Vagina (tissue), 2 donors: ENCODE data around the gene MGST1. TPM values are rescaled to one million over a fixed set of nuclear protein-coding genes. Genes with fewer than 3 reads are reported as not detected.
"Not testable (repeated sequence)": the region's sequence is repeated elsewhere in the genome, so short reads cannot be mapped to it uniquely, and the experiment has no call there.

ENCODE experiments used
- DNase-seq, 2 donors: peaks; one replicate each; pipeline ENCODE4 v3.0.0-alpha.2; 2017; ENCODE audit errors: extremely low spot score in 2 of 2
- H3K27ac ChIP-seq: fragments of 200-600 bp; sonication (generic); one replicate; pipeline ENCODE4 v1.5.1; 2019
- H3K27me3 ChIP-seq: fragments of 200-600 bp; sonication (generic); one replicate; pipeline ENCODE4 v1.5.1; 2019
- H3K36me3 ChIP-seq, 2 donors: fragments of 200-600 bp; sonication (generic); one replicate each; pipeline ENCODE4 v1.5.1; 2017 to 2019
- H3K4me1 ChIP-seq: fragments of 200-600 bp; sonication (generic); one replicate; pipeline ENCODE4 v1.5.1; 2019
- H3K4me3 ChIP-seq, 2 donors: fragments of 200-600 bp; sonication (generic); 1 replicate in 1 of 2; 2 replicates in 1 of 2; pipeline ENCODE4 v1.5.1; 2016 to 2019
- H3K9me3 ChIP-seq: fragments of 200-600 bp; sonication (generic); one replicate; pipeline ENCODE4 v1.5.1; 2019
- CTCF ChIP-seq, 3 experiments: fragments of 450-650 bp in 2 of 3; fragments of 200-600 bp in 1 of 3; sonication (generic) in 1 of 3; IDR thresholded peaks; one replicate each; pipeline ENCODE4 v1.5.1; 2017 to 2019; ENCODE audit warnings: antibody characterized with exemption in 3 of 3, mild to moderate bottlenecking in 2 of 3, moderate library complexity in 2 of 3
- POLR2A ChIP-seq, 2 donors: fragments of 450-650 bp; IDR thresholded peaks; one replicate each; pipeline ENCODE4 v1.6.1; 2017; ENCODE audit warnings: antibody characterized with exemption in 2 of 2, mild to moderate bottlenecking in 2 of 2, moderate library complexity in 2 of 2
- POLR2AphosphoS5 ChIP-seq, 2 donors: sonication (generic); formaldehyde crosslinking; IDR thresholded peaks; one replicate each; pipeline ENCODE4 v1.9.0; 2017; ENCODE audit warnings: antibody characterized with exemption in 2 of 2, mild to moderate bottlenecking in 2 of 2, low read depth in 1 of 2; ENCODE audit not compliant: insufficient read depth in 1 of 2
- intact Hi-C: fragments of 100-400 bp; cut with DNase I; formaldehyde crosslinking; loops from one replicate; pipeline ENCODE4 v1.15.1; 2023
- total RNA-seq: library from RNA; depleted of rRNA; stranded (reverse); fragments of >200 nt; gene quantifications from one replicate; pipeline ENCODE4 v1.2.3, GENCODE V29; 2016

MGST1 gene
- total RNA-seq, 1 donor from 2014 or later = 292 TPM

GRCh38 chr12:16392846-16393535, 45.5 kb downstream of the MGST1 start:
- DNase-seq = no peak
- Histone ChIP-seq H3K4me3 (no peak overlapping the region), H3K9me3 (no peaks in the 10 kb centered on the region), H3K36me3 (no peaks in the 10 kb centered on the region), H3K4me1 (no peaks in the 10 kb centered on the region), H3K27ac (no peak overlapping the region), H3K27me3 (no peaks in the 10 kb centered on the region)
- TF ChIP-seq POLR2A (IDR thresholded peaks at IDR 0.05) (no peak), POLR2AphosphoS5 (IDR thresholded peaks at IDR 0.05; ENCODE audit: insufficient read depth in 1 of 2, low read depth in 1 of 2) (no peak), CTCF (IDR thresholded peaks at IDR 0.05) (no peak)
- intact Hi-C loops = no loop called here

GRCh38 chr12:16399101-16399500, 51.7 kb downstream of the MGST1 start:
- Histone ChIP-seq H3K9me3 (no peaks in the 10 kb centered on the region), H3K27ac (no peak overlapping the region), H3K4me3 (no peak overlapping the region), H3K4me1 (no peaks in the 10 kb centered on the region), H3K36me3 (no peaks in the 10 kb centered on the region), H3K27me3 (no peaks in the 10 kb centered on the region)
- intact Hi-C loops = no loop called here
- DNase-seq = no peak
- TF ChIP-seq POLR2A (IDR thresholded peaks at IDR 0.05) = no peak
- no peak for TF ChIP-seq POLR2AphosphoS5 (IDR thresholded peaks at IDR 0.05; ENCODE audit: insufficient read depth in 1 of 2, low read depth in 1 of 2)
- no peak for TF ChIP-seq CTCF (IDR thresholded peaks at IDR 0.05)

GRCh38 chr12:16401835-16402234, 54.4 kb downstream of the MGST1 start:
- H3K36me3 ChIP-seq, intact Hi-C loops, H3K27ac ChIP-seq, H3K9me3 ChIP-seq, H3K27me3 ChIP-seq, DNase-seq, H3K4me1 ChIP-seq, H3K4me3 ChIP-seq: not testable (repeated sequence)

GRCh38 chr12:16407346-16407745, 59.9 kb downstream of the MGST1 start:
- H3K9me3 ChIP-seq = no peaks in the 10 kb centered on the region
- no peak overlapping the region for H3K27ac ChIP-seq
- TF ChIP-seq POLR2A (IDR thresholded peaks at IDR 0.05) (no peak), CTCF (IDR thresholded peaks at IDR 0.05) (no peak), POLR2AphosphoS5 (IDR thresholded peaks at IDR 0.05; ENCODE audit: insufficient read depth in 1 of 2, low read depth in 1 of 2) (no peak)
- H3K36me3 ChIP-seq = no peaks in the 10 kb centered on the region
- intact Hi-C loops = no loop called here
- H3K27me3 ChIP-seq = no peaks in the 10 kb centered on the region
- no peak overlapping the region for H3K4me3 ChIP-seq
- no peak for DNase-seq
- H3K4me1 ChIP-seq = no peaks in the 10 kb centered on the region

Other genes starting within 250 kb of the MGST1 start
- not detected for gene SLC15A5, start 70.0 kb upstream of the MGST1 start, total RNA-seq